GM19463 (cell line): ENCODE results near the gene CUX1.
"Not testable (repeated sequence)": the region's sequence is repeated elsewhere in the genome, so short reads cannot be mapped to it uniquely, and the experiment has no call there.

Experiments
- ATAC-seq: cut with Tn5 transposase; IDR thresholded peaks from one replicate; pipeline ENCODE4 v1.9.1; 2021; ENCODE audit warnings: mild to moderate bottlenecking, moderate library complexity; ENCODE audit not compliant: unreplicated experiment

CUX1 gene

DNA sequence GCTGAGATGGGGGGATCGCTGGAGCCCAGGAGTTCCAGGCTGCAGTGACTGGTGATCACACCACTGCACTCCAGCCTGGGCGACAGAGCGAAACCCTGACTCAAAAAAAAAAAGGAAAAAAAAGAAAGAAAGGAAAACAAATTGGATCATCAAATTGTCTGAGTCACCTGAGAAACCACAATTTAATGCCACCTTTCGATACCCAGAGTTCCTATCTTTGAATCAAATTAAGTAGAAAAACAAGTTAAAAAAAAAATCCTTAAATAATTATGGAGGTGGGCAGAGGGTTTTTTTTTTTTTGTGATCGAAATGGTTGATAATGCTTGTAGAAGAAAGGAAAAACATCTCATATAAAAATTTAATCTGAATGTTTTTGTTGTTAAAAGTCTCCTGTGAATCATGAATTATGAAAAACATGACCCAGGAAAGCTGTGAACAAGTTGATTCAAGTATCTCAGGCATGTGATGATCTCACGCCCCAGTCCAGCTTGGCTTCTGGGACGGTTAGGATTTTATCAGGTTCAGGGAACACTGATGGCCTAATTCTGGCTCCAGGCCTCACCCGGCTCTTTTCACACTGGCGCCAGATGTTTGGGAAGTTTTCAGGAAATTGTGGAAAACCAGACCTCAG lies 25.3 kb upstream of the CUX1 start:
- no peak for ATAC-seq

DNA sequence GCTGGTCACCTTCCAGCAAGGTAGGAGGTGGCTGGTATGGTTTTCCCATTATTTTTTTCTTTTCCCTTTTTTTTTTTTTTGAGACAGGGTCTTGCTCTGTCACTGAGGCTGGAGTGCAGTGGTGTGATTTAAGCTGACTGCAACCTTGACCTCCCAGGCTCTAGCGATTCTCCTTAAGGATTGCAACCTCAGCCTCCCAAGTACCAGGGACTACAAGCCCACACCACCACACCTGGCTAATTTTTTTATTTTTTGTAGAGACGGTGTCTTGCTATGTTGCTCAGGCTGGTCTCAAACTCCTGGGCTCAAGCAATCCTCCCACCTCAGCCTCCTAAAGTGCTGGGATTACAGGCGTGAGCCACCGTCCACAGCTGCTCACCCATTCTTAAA lies 24.7 kb upstream of the CUX1 start:
- not testable (repeated sequence) for ATAC-seq

DNA sequence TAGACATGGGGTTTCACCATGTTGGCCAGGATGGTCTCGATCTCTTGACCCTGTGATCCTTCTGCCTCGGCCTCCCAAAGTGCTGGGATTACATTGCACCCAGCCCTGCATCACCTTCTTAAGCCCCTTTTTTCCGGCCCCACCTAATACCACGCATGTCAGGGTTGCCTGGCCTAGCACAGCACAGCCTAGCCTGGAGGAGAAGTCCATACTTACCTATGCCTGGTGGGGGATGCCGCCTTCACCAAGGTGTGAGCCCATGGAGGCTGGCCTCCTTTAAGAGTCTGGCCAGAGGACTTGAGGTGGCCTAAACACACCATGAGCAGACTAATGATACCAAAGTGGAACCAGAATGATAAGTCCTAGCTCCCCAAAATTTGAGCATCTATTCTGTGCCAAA lies 22.0 kb upstream of the CUX1 start:
- no peak for ATAC-seq

DNA sequence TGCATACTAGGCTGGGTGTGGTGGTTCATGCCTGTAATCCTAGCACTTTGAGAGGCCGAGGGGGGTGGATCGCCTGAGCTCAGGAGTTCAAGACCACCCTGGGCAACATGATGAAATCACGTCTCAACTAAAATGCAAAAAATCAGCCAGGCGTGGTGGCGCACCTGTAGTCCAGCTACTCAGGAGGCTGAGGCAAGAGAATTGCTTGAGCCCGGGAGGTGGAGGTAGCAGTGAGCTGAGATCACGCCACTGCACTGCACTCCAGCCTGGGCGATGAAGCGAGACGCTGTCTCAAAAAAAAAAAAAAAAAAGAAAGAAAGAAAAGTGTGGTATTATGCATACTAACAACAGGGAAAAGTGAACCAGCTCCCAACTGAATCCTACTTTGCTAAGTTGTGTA lies 19.3 kb upstream of the CUX1 start:
- ATAC-seq: not testable (repeated sequence)

DNA sequence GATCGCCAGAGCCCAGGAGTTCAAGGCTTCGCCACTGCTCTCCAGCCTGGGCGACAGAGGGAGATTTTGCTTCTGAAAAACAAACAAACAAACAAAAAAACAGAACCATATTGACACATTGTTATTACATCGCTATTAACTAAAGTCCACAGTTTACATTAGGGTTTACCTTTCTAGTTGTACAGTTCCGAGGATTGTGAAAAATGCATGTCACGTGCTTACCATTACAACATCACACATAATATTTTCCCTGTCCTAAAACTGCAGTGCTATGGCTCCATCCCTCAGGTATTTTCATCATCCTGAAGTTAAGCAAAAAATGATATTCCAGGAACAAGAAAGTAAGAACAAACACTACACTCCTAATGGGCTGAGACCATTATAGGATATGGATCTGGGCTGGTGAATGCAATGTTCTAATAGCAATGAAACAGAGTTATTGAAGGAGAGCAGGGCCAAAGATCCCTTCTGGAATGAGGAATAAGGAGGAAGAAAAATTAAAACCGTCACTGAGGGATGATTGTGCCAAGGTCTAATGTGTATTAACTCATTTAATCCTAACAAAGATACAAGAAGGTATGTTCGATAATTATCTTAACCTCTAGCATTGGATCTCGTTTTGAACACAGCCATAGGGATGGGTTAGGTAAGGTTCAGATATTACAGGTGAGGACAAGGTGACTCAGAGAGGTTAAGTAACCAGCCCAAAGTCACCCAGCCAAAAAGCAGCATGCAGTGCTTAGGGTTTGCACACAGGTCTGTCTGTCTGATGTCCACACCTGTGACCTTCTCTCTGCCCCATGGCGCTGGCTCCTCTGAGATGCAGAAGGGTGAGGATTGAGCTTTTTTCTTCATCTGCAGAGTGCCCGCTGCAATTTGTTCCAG lies 14.0 kb upstream of the CUX1 start:
- no peak for ATAC-seq

DNA sequence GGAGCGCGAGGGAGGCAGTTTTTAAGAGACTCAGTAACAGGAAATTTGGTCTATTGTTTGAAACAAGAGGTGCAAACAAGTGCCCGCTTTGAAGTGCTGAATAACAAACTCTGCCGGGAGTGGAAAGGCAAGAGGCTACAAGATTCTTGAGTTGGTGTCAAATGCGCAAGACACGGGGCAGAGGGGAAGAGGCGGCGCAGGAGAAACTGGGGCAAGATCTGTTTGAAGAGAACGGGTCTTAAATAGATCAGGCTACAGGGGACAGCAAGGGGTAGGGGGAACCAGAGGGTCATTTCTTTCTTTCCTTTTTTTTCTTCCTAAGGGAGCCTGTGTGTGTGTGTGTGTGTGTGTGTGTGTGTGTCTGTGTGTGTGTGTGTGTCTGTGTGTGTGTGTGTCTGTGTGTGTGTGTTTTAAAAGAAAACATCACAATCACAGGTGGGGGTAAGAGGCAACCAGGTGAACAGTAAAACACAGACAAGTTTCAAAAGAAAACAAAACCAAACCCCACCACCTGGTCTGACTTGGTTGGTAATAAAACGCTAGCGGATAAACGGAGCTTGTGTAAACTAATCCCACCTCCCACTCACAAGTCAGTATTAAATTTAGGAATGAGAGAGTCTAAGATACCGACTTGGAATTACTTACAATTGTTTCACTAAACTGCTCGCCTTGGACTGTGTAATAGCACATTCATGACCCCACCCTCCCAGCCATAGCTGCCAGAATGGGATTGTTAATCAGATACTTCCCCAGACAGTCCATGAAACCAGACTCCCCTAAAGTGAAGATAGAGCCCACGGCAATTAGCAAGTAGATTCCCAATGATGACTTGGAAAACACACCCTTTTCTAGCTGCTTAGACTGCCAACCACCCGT lies 13.1 kb upstream of the CUX1 start:
- no peak for ATAC-seq

DNA sequence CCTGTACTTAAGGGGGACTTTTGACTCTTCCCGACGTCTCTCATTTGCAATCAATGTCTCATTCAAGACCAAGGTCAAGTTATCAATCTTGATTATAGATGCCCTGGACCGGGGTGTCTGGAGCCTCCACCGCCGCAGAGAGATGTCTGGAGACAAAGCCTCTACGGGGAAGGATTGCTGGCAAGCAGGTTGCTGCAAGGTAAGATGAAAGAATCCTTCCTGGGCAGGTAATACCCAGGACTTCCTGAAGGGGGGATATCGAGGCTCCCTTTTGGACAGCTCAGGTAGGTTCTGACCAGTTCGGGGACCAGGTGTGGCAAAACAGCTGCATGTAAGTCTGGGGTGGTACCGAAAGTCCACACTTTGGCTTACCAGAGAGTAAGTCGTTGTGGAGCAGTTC lies 12.5 kb upstream of the CUX1 start:
- ATAC-seq: no peak

DNA sequence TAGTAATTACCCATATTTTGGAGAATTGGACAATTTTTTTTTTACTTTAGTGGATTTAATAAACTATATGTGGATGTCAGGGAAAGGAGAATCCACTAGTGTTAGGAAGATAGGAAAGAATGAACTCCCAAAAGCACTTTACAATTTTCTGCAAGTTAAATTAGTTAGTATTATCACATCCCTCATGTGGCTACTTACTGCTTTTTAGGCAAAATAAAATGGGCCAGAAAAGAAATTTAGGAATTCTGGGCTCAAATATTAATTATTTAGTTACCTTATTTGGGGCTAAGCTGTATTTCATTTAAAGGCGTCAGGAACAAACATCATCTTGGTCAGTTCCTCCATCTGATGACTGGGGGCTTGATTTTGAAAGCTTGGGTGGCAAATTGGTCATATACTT lies 4.8 kb upstream of the CUX1 start:
- no peak for ATAC-seq

DNA sequence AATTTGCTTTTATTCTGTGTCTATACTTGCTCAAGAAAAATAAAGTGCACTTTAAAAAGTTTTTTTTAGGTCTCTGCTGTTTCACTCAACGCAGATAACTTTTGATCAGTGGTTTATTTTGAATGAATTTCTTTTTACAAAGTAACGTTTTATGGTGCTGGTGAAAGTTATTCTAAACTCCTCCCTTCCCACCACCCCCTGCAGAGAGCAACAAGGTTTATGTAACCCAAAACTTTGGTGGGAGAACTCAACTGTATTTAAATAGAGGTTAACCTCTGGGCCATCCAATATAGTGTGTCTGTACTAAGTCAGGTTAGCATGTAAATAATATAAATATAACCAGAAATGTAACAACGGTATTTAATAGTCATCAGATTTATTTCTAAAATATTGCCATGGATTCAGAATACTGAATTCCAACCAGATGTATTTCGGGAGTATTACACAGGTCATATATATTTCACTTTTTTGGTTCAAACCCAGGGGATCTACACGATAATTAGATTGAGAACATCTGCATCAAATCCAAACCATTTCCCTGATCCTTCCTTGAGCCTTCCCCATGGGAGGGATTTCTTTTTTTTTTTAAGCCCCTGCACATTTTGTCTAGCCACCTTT lies 3.9 kb upstream of the CUX1 start:
- ATAC-seq: no peak

DNA sequence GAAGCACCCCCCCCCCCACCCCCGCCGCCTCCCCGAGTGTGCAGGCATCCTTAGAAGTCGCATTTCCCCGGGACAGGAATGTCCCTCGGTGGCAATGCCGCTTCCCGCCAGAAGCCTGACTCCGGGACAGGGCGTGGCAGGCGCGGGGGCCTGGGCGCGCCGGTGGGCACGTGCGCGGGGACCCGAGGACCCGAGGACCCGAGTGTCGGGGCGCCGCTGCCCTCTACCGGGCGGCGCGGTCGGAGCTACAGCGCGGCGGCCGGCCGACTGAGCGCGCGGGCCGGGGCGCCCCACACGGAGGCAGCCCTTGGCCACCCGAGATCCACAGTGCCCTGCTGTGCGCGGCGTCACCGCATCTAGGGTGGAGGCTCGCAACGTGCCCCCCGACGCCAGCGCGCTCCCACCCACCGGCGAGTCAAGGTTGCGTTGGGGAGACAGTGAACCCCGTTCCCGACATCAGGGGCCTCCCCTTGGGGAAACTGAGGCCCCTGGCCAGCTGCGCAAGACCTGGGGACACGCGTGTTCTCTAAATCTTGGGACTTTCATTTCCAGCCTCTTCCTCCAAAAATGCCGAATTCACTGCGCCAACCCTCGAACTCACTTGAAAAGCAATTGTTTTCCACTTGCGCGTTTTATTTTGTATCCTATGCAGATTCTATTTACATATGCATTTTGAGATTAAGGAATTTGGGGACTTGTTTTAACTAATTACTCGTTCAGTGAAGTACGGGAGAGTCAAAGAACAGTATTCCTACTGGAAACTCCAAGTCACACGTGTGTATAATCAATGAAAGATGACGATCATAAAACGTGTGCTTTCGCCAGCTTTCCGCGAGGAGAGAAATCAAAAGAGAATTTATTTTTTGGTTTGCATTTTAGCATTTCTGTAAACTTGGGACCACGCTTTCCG lies 3.1 kb upstream of the CUX1 start:
- ATAC-seq: peak; percentile 43

DNA sequence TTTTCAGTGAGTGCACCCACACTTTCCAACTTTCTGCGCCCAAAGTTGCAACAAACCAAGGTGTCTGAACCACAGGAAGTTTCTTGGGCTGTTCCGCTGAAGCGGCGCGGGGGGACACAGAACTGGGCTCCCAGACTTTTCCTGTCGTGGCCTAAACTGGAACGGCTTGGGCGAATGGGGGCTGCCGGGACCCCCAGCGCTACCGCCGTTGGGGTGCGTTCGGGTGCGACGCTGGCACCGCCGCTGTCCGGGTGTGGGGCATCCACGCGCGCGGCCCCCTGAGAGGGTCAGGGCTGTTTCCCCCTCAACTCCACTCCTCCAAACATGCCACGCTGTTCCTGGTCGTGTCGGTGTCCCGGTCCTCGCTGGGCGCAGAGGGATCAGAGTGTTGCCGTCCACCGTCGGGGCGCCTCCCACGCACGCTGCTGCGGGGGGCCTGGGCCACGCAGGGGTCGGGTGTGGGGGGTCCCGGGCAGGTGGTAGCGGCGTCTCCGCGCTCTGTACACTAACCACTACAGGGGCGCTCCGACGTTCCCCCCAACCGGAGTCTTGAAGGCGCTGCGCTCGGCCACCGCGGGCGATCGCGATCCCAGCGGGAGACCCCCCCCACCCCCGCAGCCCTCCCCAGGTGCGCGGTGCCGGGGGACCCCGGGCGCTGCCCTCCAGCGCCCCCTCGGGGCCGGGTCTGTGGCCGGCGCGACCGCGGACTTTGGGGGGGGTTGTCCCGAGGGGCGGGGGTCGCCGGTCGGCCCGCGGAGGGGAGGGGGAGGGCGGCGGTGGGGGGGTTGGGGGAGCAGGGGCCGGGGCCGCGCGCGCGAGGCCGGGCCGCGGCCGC lies 2.2 kb upstream of the CUX1 start:
- peak; percentile 28 for ATAC-seq

DNA sequence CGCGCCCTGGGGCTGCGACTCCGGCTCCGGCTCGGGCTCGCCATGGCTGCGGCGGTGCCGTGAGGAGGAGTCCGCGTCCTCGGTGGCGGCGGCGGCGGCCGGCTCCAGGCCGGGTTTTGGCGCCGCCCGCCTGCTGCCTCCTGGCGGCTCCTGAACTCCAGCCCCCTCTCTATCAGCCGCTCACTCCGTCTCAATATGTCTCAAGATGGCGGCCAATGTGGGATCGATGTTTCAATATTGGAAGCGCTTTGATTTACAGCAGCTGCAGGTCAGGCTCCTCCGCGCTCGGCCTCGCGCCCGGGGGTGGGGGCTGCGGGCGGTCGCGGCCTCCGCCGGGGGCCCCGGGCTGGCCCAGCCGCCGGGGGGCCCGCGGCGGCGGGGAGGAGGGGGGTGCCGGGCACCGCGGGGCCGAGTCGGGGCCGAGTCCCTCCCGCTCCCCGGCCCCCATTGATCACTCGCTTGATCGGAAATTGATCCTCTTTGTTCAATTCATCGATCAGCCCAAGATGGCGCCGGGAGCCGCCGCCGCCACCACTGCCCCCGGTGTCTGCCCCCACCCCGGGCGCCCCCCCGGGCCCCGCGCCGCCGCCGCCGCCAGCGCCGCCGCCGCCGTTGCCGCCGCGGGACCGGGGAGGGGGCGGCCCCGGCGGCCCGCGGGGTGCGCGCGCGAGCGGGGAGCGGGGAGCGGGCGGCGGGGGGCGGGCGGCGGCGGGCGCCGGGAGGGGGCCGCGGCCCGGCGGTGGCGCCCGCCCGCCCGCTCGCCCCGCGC lies 1.4 kb upstream of the CUX1 start:
- peak; percentile 70 for ATAC-seq

DNA sequence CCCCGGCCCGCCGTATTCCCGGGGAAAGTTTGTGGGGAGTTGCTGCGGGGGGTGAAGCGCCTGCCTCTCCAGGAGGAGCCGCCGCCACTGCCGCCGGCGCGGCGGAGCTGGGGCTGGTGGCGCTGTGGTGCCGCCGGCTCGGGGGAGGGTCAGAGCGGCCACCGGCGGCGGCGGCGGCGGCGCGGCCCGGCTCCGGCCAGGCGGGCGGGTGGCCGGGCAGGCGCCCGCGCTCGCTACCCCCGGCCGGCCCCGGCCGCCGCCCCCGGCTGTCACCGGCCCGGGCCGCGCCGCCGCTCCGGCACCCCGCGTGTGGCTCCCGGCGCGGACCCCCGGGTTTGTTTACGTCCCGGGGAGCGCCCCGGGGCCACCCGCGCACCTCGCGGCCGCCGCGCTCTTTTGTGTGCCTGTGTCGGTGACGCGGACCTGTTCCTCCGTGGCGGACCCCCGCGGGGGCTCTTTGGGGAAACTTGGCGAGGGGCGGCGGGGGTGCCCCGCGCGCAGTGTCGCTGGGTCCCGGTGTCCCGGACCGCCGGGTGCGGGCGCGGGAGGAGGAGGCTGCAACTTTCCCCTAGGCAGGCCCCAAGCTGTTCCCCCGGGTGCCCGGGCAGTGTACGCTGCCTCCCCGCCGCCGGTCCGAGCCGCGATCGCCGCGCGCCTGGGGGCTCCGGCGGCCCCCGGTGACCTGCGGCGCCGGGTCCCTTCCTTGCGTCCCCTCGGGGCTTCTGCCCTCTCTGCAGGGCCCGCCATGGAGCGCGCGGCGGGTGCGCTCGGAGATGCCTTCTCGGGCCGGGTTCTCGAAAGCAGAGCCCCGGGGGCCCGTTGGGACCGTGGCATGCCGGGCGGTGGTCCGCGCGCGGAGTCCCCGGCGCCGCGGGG lies 593 bp upstream of the CUX1 start:
- ATAC-seq: no peak

DNA sequence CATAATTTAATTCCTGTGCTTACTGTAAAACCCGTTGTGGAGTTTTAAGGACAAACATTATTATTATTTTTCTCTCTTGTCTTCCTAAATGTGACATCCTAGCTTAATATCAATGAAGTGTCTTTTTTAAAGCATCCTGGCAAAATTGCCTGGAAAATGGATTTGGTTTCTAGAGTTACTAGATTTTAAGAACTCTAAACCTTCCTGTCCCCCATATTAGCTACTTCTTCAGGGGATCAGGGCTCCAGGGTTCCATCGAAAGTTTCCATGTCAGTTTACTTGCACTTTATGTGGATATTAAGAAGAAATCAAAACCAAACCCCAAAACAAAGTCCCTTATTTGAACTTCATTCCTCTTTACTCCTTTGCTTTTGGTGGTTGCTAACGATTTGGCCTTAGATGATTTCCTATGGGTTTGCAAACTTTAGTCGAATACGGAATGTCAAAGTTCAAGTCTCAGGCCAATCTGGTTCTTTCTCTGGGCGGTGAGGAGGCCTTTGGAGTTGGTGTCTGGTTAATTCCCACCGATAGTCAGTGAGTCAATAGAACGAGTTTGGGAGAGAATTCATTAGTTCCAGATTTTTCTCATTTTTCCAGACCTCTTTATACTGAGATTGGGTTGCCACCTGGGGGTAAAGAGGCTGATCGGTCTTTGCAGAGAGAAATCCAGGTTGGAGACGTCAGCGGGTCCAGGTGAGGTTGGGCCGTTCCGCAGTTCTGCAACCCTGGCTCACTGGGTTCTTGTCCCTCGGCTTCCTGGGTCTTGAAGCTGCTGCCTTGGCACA lies 1.1 kb downstream of the CUX1 start:
- no peak for ATAC-seq

DNA sequence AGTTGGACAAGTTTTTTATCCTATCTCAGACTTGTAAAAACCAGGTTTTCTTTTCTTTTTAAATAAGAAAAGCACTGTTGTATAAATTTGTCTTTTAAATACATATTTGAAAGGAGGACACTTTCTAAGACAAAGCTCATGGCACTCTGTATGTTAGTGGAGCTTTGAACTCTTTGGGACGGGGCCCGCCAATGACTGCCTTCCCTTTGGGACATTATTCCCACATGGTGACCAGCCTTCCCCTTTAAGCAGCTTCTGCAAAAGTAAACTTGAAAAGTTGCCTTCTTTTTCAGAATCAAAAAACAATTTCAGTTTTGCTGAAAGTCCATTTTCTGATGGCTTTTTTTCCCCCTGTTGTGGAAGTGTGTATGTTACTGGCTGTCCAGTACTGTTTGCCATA lies 1.8 kb downstream of the CUX1 start:
- no peak for ATAC-seq

DNA sequence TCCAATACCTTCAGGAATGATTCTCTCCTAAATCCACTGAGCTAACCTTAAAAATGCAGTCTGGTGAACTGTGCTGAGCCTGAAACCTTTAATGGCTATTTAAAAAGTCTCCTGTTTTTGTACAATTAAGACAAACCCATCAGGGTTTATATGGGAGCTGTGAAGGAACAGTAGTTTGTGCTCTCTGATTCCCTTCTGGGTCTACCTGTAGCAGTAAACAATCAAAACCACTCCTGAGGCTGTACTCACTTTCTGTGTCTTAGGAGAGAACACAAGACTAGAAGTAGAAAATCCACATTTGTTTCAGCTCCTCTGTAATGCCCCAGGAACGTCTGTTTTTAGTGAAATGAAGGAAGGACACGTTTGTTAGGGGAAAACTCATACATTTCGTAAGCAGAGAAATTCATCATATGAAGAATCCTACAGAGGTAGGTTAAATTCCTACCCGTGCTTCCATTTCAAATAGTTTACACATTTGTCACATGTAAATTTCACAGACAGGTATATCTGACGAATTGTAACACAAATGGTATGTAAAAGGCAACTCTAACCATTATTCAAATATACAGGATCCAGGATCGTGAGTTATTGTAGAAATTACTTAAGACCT lies 2.6 kb downstream of the CUX1 start:
- no peak for ATAC-seq
